GM10266 (cell line): ENCODE data around the gene TIAM2.
"Not testable (repeated sequence)": the region's sequence is repeated elsewhere in the genome, so short reads cannot be mapped to it uniquely, and the experiment has no call there.

Experiments used
- DNase-seq: peaks from one replicate; pipeline ENCODE4 v3.0.0; 2012; ENCODE audit errors: extremely low spot score
- TF ChIP-seq, protein P1 (sequence below): IDR thresholded peaks from 2 replicates; pipeline ENCODE4 v1.5.1; 2012; ENCODE audit warnings: mild to moderate bottlenecking, low read depth; ENCODE audit not compliant: control insufficient read depth, insufficient read depth; ENCODE audit errors: missing control alignments

The TIAM2 gene

DNA sequence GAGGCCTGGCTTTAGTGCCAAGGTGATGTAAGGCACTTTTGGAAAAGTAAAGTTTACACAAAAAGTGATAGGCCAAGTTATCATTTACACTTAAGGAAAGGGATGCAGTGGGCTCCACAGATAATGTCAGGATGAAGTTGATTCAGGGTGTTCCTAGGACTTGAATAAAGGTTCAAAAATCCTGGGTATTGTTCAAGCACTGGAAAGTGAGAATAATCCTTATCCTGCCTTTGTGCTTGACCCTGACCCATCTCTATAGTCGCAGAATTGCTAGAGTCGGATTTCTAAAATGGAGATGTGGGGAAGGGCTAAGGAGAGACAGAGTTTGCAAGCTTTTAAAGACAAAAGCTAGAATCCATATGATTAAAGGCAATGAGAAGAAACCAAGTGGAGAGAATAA, 115.6 kb downstream of the TIAM2 start:
- DNase-seq, result no peak
- TF ChIP-seq, protein P1, sequence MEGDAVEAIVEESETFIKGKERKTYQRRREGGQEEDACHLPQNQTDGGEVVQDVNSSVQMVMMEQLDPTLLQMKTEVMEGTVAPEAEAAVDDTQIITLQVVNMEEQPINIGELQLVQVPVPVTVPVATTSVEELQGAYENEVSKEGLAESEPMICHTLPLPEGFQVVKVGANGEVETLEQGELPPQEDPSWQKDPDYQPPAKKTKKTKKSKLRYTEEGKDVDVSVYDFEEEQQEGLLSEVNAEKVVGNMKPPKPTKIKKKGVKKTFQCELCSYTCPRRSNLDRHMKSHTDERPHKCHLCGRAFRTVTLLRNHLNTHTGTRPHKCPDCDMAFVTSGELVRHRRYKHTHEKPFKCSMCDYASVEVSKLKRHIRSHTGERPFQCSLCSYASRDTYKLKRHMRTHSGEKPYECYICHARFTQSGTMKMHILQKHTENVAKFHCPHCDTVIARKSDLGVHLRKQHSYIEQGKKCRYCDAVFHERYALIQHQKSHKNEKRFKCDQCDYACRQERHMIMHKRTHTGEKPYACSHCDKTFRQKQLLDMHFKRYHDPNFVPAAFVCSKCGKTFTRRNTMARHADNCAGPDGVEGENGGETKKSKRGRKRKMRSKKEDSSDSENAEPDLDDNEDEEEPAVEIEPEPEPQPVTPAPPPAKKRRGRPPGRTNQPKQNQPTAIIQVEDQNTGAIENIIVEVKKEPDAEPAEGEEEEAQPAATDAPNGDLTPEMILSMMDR, result no peak

DNA sequence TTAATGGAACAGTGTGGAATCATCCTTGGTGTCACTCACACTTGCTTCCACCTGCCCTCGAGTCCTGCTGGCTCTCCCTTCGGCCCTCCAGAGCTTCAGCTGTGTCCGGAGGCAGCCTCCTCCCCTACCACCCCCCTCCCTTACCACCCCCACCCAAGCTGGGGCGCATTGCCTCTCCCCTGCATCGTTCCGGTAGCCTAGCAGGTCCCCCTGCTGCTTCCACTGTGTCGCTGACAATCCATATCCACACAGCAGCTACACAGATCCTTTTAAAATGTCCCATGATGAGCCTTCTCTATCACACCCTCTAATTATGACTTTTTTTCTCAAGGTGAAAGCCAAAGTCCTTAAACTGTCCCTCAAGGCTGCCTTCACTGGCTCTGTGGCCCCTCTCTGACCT, 117.6 kb downstream of the TIAM2 start:
- TF ChIP-seq, protein P1, result no peak
- DNase-seq, result no peak

DNA sequence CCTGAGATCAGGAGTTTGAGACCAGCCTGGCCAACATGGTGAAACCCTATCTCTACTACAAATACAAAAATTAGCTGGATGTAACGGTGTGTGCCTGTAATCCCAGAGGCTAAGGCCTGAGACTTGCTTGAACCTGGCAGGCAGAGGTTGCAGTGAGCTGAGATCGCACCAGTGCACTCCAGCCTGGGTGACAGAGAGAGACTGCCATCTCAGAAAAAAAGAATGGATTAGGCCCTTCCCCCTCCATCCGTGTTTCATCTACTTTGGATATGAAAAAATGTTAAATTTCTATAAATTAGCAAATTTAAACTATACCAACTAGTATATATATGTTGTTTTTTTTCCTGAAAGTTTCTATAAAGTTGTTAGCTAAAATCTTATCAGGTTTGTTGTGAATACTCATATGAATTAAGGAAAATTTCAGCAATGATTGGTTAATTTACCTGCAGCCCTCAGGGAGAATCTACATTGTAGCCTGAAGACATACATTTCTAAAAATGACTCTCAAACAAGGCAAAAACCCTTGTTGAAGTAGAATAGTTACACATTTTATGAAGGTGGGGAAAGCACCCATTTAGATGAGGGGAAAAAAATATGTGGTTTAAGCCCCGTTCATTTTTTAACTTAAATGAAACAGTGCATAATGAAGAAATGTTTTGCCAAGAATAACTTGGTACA, 120.9 kb downstream of the TIAM2 start:
- TF ChIP-seq, protein P1, result no peak
- no peak for DNase-seq

DNA sequence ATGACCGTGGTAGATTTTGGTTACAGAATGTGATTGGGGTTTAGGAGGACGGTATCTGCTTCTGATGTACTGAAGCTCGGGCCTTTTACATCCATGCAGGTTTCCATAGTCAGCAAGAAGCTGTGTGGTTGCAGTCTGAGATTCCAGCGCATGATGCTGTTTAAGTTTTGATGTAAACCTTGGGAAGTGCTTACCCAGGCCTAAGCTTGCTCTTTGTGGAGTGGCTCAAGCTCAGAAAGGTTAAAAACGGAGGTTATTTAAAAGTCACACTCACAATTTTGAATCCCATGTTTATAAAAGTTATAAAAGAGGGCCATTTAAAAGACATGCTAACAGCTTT, 121.4 kb downstream of the TIAM2 start:
- TF ChIP-seq, protein P1, result no peak
- no peak for DNase-seq

DNA sequence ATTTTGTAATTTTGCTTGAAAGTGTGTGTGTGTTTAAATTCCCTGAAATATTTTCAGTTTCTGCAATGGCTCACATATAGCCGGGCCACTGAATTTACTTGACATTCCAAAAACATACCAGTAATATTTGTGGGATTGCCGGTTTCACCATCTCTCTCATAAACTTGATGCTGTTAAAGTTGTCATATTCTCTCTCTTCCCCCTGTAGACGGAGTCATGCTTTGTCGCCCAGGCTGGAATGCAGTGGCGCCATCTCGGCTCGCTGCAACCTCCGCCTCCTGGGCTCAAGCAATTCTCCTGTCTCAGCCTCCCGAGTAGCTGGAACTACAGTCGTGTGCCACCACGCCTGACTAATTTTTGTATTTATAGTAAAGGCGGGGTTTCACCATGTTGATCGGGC, 122.1 kb downstream of the TIAM2 start:
- TF ChIP-seq, protein P1, result no peak
- no peak for DNase-seq

DNA sequence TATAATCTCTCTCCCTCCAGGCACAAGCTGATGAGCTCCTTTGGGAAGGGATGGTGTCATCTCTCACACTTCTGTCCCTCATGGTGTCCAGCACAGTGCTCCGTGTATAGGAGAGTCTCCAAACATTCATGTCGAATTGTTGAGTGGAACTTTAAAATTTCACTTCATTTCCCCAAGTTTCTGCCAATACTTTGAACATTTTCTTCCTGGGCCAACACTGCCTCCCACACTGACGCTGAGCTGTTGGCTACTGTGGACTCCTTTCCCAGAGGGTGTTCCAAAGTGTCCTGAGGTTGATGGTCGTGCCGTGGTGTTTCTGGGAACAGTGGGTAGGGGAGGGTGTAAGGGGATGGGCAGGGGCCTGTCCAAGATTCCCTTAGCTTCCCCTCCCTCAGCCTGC, 122.7 kb downstream of the TIAM2 start:
- no peak for DNase-seq
- TF ChIP-seq, protein P1, result no peak

DNA sequence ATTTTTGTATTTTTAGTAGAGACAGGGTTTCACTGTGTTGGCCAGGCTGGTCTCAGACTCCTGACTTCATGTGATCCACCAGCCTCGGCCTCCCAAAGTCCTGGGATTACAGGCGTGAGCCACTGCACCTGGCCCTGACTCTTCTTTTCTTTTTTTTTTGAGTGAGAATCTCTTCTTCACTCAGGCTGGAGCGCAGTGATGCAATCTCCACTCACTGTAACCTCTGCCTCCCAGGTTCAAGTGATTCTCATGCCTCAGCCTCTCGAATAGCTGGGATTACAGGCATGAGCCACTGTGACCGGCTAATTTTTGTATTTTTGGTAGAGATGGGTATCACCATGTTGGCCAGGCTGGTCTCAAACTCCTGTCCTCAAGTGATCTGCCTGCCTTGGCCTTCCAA, 124.1 kb downstream of the TIAM2 start:
- not testable (repeated sequence) for DNase-seq

DNA sequence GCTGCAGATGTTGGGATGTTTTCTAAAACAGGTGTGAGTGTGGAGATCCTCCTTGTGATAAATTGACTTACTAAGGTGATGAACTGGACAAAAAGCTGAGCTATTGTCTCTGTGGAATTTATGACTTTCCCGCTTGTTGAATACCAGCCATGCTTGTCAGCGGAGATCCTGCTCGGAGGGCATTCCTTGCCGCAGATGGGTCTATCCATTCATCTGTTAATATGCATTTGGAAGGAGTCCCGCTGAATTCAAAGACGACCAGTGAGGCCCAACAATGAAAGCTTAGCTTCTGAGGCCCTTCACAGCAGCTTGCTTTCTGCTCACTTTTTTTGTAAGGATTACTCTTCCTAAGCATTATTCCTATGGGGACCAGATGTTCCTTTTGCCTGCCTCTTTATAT, 124.9 kb downstream of the TIAM2 start:
- TF ChIP-seq, protein P1, result no peak
- DNase-seq, result no peak
